HEK293 (cell line): ENCODE measurements around the gene CHCHD1.
"Not testable (repeated sequence)": the region's sequence is repeated elsewhere in the genome, so short reads cannot be mapped to it uniquely, and the experiment has no call there.

Experiments used
- CTCF ChIA-PET: fragments of 350-600 bp; formaldehyde crosslinking; extraction: SDS; loops from one replicate; lab custom pipeline; 2021; ENCODE audit warnings: antibody characterized with exemption; lab: Yijun Ruan, JAX
- POLR2A ChIA-PET: fragments of 300-600 bp; formaldehyde crosslinking; extraction: SDS; loops from one replicate; lab custom pipeline; 2020; ENCODE audit warnings: antibody characterized with exemption, inconsistent platforms; lab: Yijun Ruan, JAX
- H3K27ac ChIP-seq: fragments of 200-500 bp; sonication (Bioruptor generic); 2 replicates; pipeline ENCODE4 v1.5.1; 2014; ENCODE audit warnings: low read depth, low read length, control low read depth, inconsistent platforms; ENCODE audit errors: extremely low read depth
- H3K36me3 ChIP-seq, 2 experiments: fragments of 200-500 bp in 1 of 2; sonication (Bioruptor generic) in 1 of 2; 1 replicate in 1 of 2; 2 replicates in 1 of 2; pipeline ENCODE4 v1.5.1; 2014 to 2017; ENCODE audit warnings: inconsistent platforms in 2 of 2, low read length in 2 of 2; ENCODE audit not compliant: control insufficient read depth in 2 of 2, insufficient read depth in 1 of 2
- H3K4me1 ChIP-seq: fragments of 200-500 bp; sonication (Bioruptor generic); 2 replicates; pipeline ENCODE4 v1.5.1; 2014; ENCODE audit warnings: mild to moderate bottlenecking, low read length, inconsistent platforms; ENCODE audit not compliant: control insufficient read depth, insufficient read depth
- H3K4me3 ChIP-seq: 2 replicates; pipeline ENCODE4 v1.5.1; 2011; ENCODE audit warnings: low read depth, mild to moderate bottlenecking, control low read depth, low read length, moderate library complexity
- H3K9me3 ChIP-seq: fragments of 200-500 bp; sonication (Bioruptor generic); 2 replicates; pipeline ENCODE4 v1.5.1; 2014; ENCODE audit warnings: low read depth, low read length, inconsistent platforms; ENCODE audit not compliant: control insufficient read depth, insufficient read depth
- IKZF3 ChIP-seq: fragments of 450-650 bp; IDR thresholded peaks from 2 replicates; pipeline ENCODE4 v1.5.0; 2018; ENCODE audit warnings: missing biosample characterization, mild to moderate bottlenecking, missing genetic modification characterization, moderate library complexity
- INSM2 ChIP-seq: fragments of 450-650 bp; formaldehyde crosslinking; IDR thresholded peaks from 2 replicates; pipeline ENCODE4 v1.5.1; 2016; ENCODE audit warnings: missing biosample characterization, missing genetic modification characterization
- OSR2 ChIP-seq: fragments of 450-650 bp; formaldehyde crosslinking; IDR thresholded peaks from 2 replicates; pipeline ENCODE4 v1.5.1; 2016; ENCODE audit warnings: missing biosample characterization, missing genetic modification characterization
- REPIN1 ChIP-seq: fragments of 450-650 bp; formaldehyde crosslinking; IDR thresholded peaks from 2 replicates; pipeline ENCODE4 v1.5.1; 2017; ENCODE audit warnings: missing biosample characterization, missing genetic modification characterization, low read depth
- SP2 ChIP-seq: fragments of 450-650 bp; formaldehyde crosslinking; IDR thresholded peaks from 2 replicates; pipeline ENCODE4 v1.5.1; 2016; ENCODE audit warnings: missing biosample characterization, missing genetic modification characterization
- ZBTB10 ChIP-seq: fragments of 450-650 bp; formaldehyde crosslinking; IDR thresholded peaks from 2 replicates; pipeline ENCODE4 v1.5.1; 2016; ENCODE audit warnings: missing biosample characterization, missing genetic modification characterization
- ZBTB7A ChIP-seq: fragments of 450-650 bp; formaldehyde crosslinking; IDR thresholded peaks from 2 replicates; pipeline ENCODE4 v1.5.1; 2016; ENCODE audit warnings: low read depth, missing biosample characterization, missing genetic modification characterization
- ZFP3 ChIP-seq: fragments of 450-650 bp; formaldehyde crosslinking; IDR thresholded peaks from 2 replicates; pipeline ENCODE4 v1.5.1; 2016; ENCODE audit warnings: low read depth, missing biosample characterization, missing genetic modification characterization
- ZNF121 ChIP-seq: fragments of 450-650 bp; formaldehyde crosslinking; IDR thresholded peaks from 2 replicates; pipeline ENCODE4 v1.5.1; 2016; ENCODE audit warnings: missing biosample characterization, missing genetic modification characterization
- ZNF148 ChIP-seq: fragments of 450-650 bp; formaldehyde crosslinking; IDR thresholded peaks from 2 replicates; pipeline ENCODE4 v1.5.0; 2017; ENCODE audit warnings: missing biosample characterization, missing genetic modification characterization, borderline replicate concordance
- ZNF175 ChIP-seq: fragments of 450-650 bp; formaldehyde crosslinking; IDR thresholded peaks from 2 replicates; pipeline ENCODE4 v1.5.1; 2016; ENCODE audit warnings: missing biosample characterization, missing genetic modification characterization
- ZNF184 ChIP-seq: fragments of 450-650 bp; IDR thresholded peaks from 2 replicates; pipeline ENCODE4 v1.5.1; 2018; ENCODE audit warnings: missing biosample characterization, mild to moderate bottlenecking, missing genetic modification characterization
- ZNF221 ChIP-seq: fragments of 450-650 bp; formaldehyde crosslinking; IDR thresholded peaks from 2 replicates; pipeline ENCODE4 v1.5.1; 2017; ENCODE audit warnings: missing biosample characterization, missing genetic modification characterization, borderline replicate concordance
- ZNF274 ChIP-seq, 2 experiments: fragments of 200-500 bp in 1 of 2; fragments of 450-650 bp in 1 of 2; sonication (Bioruptor generic) in 1 of 2; formaldehyde crosslinking in 1 of 2; IDR thresholded peaks; 2 replicates each; pipeline versions ENCODE4 v1.5.1 to v1.6.1; 2014 to 2016; ENCODE audit warnings: borderline replicate concordance in 1 of 2, inconsistent platforms in 1 of 2, low read length in 1 of 2, missing biosample characterization in 1 of 2, missing genetic modification characterization in 1 of 2
- ZNF292 ChIP-seq: fragments of 450-650 bp; formaldehyde crosslinking; IDR thresholded peaks from 2 replicates; pipeline ENCODE4 v1.5.1; 2016; ENCODE audit warnings: low read depth, missing biosample characterization, missing genetic modification characterization, borderline replicate concordance
- ZNF324 ChIP-seq: fragments of 450-650 bp; formaldehyde crosslinking; IDR thresholded peaks from 2 replicates; pipeline ENCODE4 v1.5.1; 2016; ENCODE audit warnings: missing biosample characterization, missing genetic modification characterization
- ZNF391 ChIP-seq: fragments of 450-650 bp; formaldehyde crosslinking; IDR thresholded peaks from 2 replicates; pipeline ENCODE4 v1.5.1; 2016; ENCODE audit warnings: low read depth, missing biosample characterization, missing genetic modification characterization, borderline replicate concordance
- ZNF433 ChIP-seq: fragments of 450-650 bp; formaldehyde crosslinking; IDR thresholded peaks from 2 replicates; pipeline ENCODE4 v1.5.1; 2016; ENCODE audit warnings: missing biosample characterization, missing genetic modification characterization, low read depth
- ZNF544 ChIP-seq: fragments of 450-650 bp; formaldehyde crosslinking; IDR thresholded peaks from 2 replicates; pipeline ENCODE4 v1.5.0; 2017; ENCODE audit warnings: missing biosample characterization, missing genetic modification characterization
- ZNF624 ChIP-seq: fragments of 450-650 bp; formaldehyde crosslinking; IDR thresholded peaks from 2 replicates; pipeline ENCODE4 v1.5.1; 2017; ENCODE audit warnings: missing biosample characterization, missing genetic modification characterization
- ZNF785 ChIP-seq: fragments of 450-650 bp; formaldehyde crosslinking; IDR thresholded peaks from 2 replicates; pipeline ENCODE4 v1.5.1; 2016; ENCODE audit warnings: missing biosample characterization, missing genetic modification characterization
- ZSCAN18 ChIP-seq: fragments of 450-650 bp; formaldehyde crosslinking; IDR thresholded peaks from 2 replicates; pipeline ENCODE4 v1.5.1; 2016; ENCODE audit warnings: missing biosample characterization, missing genetic modification characterization

Gene CHCHD1

GRCh38 chr10:73734796-73735305, 47.0 kb upstream of the CHCHD1 start:
- TF ChIP-seq ZNF148 (tag by site-specific recombination) (no peak), ZBTB7A (no peak), ZNF184 (tag by site-specific recombination) (no peak)
- CTCF ChIA-PET, result no interaction called here
- H3K27ac ChIP-seq, result no peak overlapping the region

GRCh38 chr10:73740501-73741254, 41.2 kb upstream of the CHCHD1 start:
- not testable (repeated sequence) for H3K9me3 ChIP-seq, H3K4me1 ChIP-seq, H3K27ac ChIP-seq, H3K4me3 ChIP-seq
- ChIA-PET CTCF (interaction anchor here (0.6 kb wide), 1 partner anchor 277 kb away, joined by 3 read pairs; no protein-coding TSS in a partner anchor), POLR2A (interaction anchor here (0.6 to 5.4 kb wide), 3 partner anchors 10 to 139 kb away, joined by 3 to 48 read pairs (median 3); no protein-coding TSS in a partner anchor)
- peaks cover 0 to 12% of the 10 kb centered on the region in 2 experiments; a peak in 2 of 3 replicates for H3K36me3 ChIP-seq

More at GRCh38 chr10:73734796-73735305, 47.0 kb upstream of the CHCHD1 start:
- H3K36me3 ChIP-seq, result peaks cover 0 to 28% of the 10 kb centered on the region in 2 experiments; a peak in 2 of 3 replicates
- H3K4me3 ChIP-seq, result no peak overlapping the region
- no peaks in the 10 kb centered on the region for H3K4me1 ChIP-seq
- H3K9me3 ChIP-seq, result no peaks in the 10 kb centered on the region
- POLR2A ChIA-PET, result interaction anchor here (2.6 kb wide), 1 partner anchor 9 kb away, joined by 11 read pairs; the partner anchor contains the start of gene SEC24C

GRCh38 chr10:73742454-73742734, 39.5 kb upstream of the CHCHD1 start:
- Histone ChIP-seq H3K4me3 (no peak overlapping the region), H3K27ac (no peak overlapping the region), H3K9me3 (no peaks in the 10 kb centered on the region), H3K4me1 (no peaks in the 10 kb centered on the region), H3K36me3 (peaks cover 4 to 22% of the 10 kb centered on the region in 2 experiments; a peak in 2 of 3 replicates)
- ChIA-PET CTCF (no interaction called here), POLR2A (interaction anchor here (1.1 to 5.4 kb wide), 4 partner anchors 8 to 268 kb away, joined by 3 to 48 read pairs (median 14); a partner anchor contains a TSS)
- TF ChIP-seq INSM2 (no peak), ZNF391 (tag by site-specific recombination) (no peak), REPIN1 (no peak), ZNF121 (no peak), ZNF175 (tag by site-specific recombination) (no peak), ZNF292 (no peak), ZNF785 (tag by site-specific recombination) (no peak), ZNF624 (tag by site-specific recombination) (no peak), ZNF221 (tag by site-specific recombination) (no peak), IKZF3 (tag by site-specific recombination) (no peak), OSR2 (tag by site-specific recombination) (no peak), SP2 (tag by site-specific recombination) (no peak), ZFP3 (no peak), ZBTB10 (tag by site-specific recombination) (no peak), ZNF324 (no peak), ZNF433 (tag by site-specific recombination) (no peak), ZSCAN18 (tag by site-specific recombination) (no peak), ZNF544 (no peak), ZNF274 (IDR thresholded peaks at IDR 0.05; ENCODE audit: low read length) (no peak), ZNF274 (tag by site-specific recombination; IDR thresholded peaks at IDR 0.05; ENCODE audit: borderline replicate concordance) (no peak)
